SK-N-SH (cell line): ENCODE results near the gene FYTTD1. TPM values are rescaled to one million over a fixed set of nuclear protein-coding genes. Genes with fewer than 3 reads are reported as not detected.

ENCODE experiments used
- CTCF ChIA-PET: fragments of 300-600, 350-600 bp; formaldehyde crosslinking; extraction: SDS; loops from one replicate; lab custom pipeline; 2021; lab: Yijun Ruan, JAX
- POLR2A ChIA-PET: fragments of 350-600 bp; sonication (Branson Sonifier 250); formaldehyde crosslinking; extraction: SDS; loops from one replicate; lab custom pipeline; 2020; ENCODE audit warnings: antibody characterized with exemption, inconsistent platforms; lab: Yijun Ruan, JAX
- DNase-seq: peaks from one replicate; pipeline ENCODE4 v3.0.0; 2012
- H2AFZ ChIP-seq: fragments of 200-600 bp; sonication (generic); 2 replicates; pipeline ENCODE4 v1.8.1; 2016; ENCODE audit warnings: antibody characterized with exemption, mild to moderate bottlenecking, low read depth
- H3F3A ChIP-seq: fragments of 200-600 bp; sonication (generic); replicated peaks from 2 replicates; pipeline ENCODE3; 2016; ENCODE audit warnings: antibody characterized with exemption, mild to moderate bottlenecking; ENCODE audit not compliant: insufficient read depth
- H3K27ac ChIP-seq, 2 experiments: fragments of 200-500 bp in 1 of 2; fragments of 200-600 bp in 1 of 2; sonication (Bioruptor generic) in 1 of 2; sonication (generic), shearing (Covaris generic) in 1 of 2; 2 replicates each; pipeline versions ENCODE4 v1.5.1 to v1.6.1; 2014 to 2016; ENCODE audit warnings: low read depth in 2 of 2, inconsistent platforms in 1 of 2, low read length in 1 of 2, mild to moderate bottlenecking in 1 of 2, mixed read lengths in 1 of 2
- H3K27me3 ChIP-seq: fragments of 200-600 bp; sonication (generic), shearing (Covaris generic); 2 replicates; pipeline ENCODE4 v1.6.1; 2016; ENCODE audit warnings: mixed run types; ENCODE audit not compliant: insufficient read depth
- H3K36me3 ChIP-seq, 2 experiments: fragments of 200-500 bp in 1 of 2; fragments of 200-600 bp in 1 of 2; sonication (Bioruptor generic) in 1 of 2; sonication (generic) in 1 of 2; replicated peaks in 1 of 2; 2 replicates each; pipeline versions ENCODE3 to v1.5.1; 2014 to 2016; ENCODE audit warnings: low read length in 1 of 2, mild to moderate bottlenecking in 1 of 2; ENCODE audit not compliant: insufficient read depth in 2 of 2, control insufficient read depth in 1 of 2
- H3K4me1 ChIP-seq, 2 experiments: fragments of 200-500 bp in 1 of 2; fragments of 200-600 bp in 1 of 2; sonication (Bioruptor generic) in 1 of 2; sonication (generic), shearing (Covaris generic) in 1 of 2; 2 replicates each; pipeline versions ENCODE4 v1.5.1 to v1.6.1; 2014 to 2016; ENCODE audit warnings: low read depth in 1 of 2, low read length in 1 of 2, mixed run types in 1 of 2; ENCODE audit not compliant: insufficient read depth in 2 of 2, control insufficient read depth in 1 of 2
- H3K4me2 ChIP-seq: fragments of 200-600 bp; sonication (generic), shearing (Covaris generic); 2 replicates; pipeline ENCODE4 v1.6.1; 2017; ENCODE audit warnings: mixed run types
- H3K4me3 ChIP-seq, 2 experiments: fragments of 200-500 bp in 1 of 2; fragments of 200-600 bp in 1 of 2; sonication (Bioruptor generic) in 1 of 2; sonication (generic), shearing (Covaris generic) in 1 of 2; 2 replicates each; pipeline versions ENCODE4 v1.5.1 to v1.8.1; 2014 to 2016; ENCODE audit warnings: low read depth in 2 of 2, inconsistent platforms in 1 of 2, low read length in 1 of 2, mild to moderate bottlenecking in 1 of 2, mixed read lengths in 1 of 2, moderate library complexity in 1 of 2
- H3K79me2 ChIP-seq: fragments of 200-600 bp; sonication (generic); 2 replicates; pipeline ENCODE4 v1.8.1; 2017; ENCODE audit warnings: mild to moderate bottlenecking; ENCODE audit not compliant: insufficient read depth
- H3K9ac ChIP-seq: fragments of 200-600 bp; sonication (generic); 2 replicates; pipeline ENCODE4 v1.6.1; 2017; ENCODE audit warnings: mixed run types
- H3K9me2 ChIP-seq: fragments of 200-600 bp; sonication (generic); 2 replicates; pipeline ENCODE4 v1.6.1; 2017; ENCODE audit warnings: mixed run types
- H3K9me3 ChIP-seq: fragments of 200-600 bp; sonication (generic); 2 replicates; pipeline ENCODE4 v1.6.1; 2017; ENCODE audit warnings: mixed run types, mild to moderate bottlenecking, moderate library complexity
- H4K20me1 ChIP-seq: fragments of 200-600 bp; sonication (generic); 2 replicates; pipeline ENCODE4 v1.6.1; 2017; ENCODE audit warnings: mild to moderate bottlenecking, mixed run types; ENCODE audit not compliant: insufficient read depth
- CTCF ChIP-seq: fragments of 200-600 bp; sonication (generic); IDR thresholded peaks from 2 replicates; pipeline ENCODE4 v1.6.1; 2017; ENCODE audit warnings: antibody characterized with exemption, mild to moderate bottlenecking, moderate library complexity
- ELF1 ChIP-seq: IDR thresholded peaks from 2 replicates; pipeline ENCODE4 v1.4.0; 2012
- EP300 ChIP-seq, 2 experiments: IDR thresholded peaks; 2 replicates each; pipeline versions ENCODE4 v1.4.0 to v1.6.1; 2012; ENCODE audit warnings: borderline replicate concordance in 1 of 2, low read depth in 1 of 2, low read length in 1 of 2
- GABPA ChIP-seq: IDR thresholded peaks from 2 replicates; pipeline ENCODE4 v1.4.0; 2012; ENCODE audit warnings: low read depth, mild to moderate bottlenecking
- IRF3 ChIP-seq: fragments of 150-350 bp; IDR thresholded peaks from 2 replicates; pipeline ENCODE4 v1.6.1; 2016; ENCODE audit warnings: mild to moderate bottlenecking, low read depth, low read length
- JUND ChIP-seq: IDR thresholded peaks from 2 replicates; pipeline ENCODE4 v1.4.0; 2012
- MAX ChIP-seq: IDR thresholded peaks from 2 replicates; pipeline ENCODE4 v1.4.0; 2012; ENCODE audit warnings: low read depth
- NFIC ChIP-seq: IDR thresholded peaks from 2 replicates; pipeline ENCODE4 v1.4.0; 2012; ENCODE audit warnings: borderline replicate concordance
- NRF1 ChIP-seq: IDR thresholded peaks from 2 replicates; pipeline ENCODE4 v1.6.1; 2012; ENCODE audit warnings: low read depth, mild to moderate bottlenecking, low read length
- RAD21 ChIP-seq: IDR thresholded peaks from 2 replicates; pipeline ENCODE4 v1.6.1; 2012; ENCODE audit warnings: mild to moderate bottlenecking, low read length
- REST ChIP-seq: IDR thresholded peaks from 2 replicates; pipeline ENCODE4 v1.6.1; 2012; ENCODE audit warnings: mild to moderate bottlenecking, low read depth, low read length, moderate library complexity
- RFX5 ChIP-seq: IDR thresholded peaks from 2 replicates; pipeline ENCODE4 v1.6.1; 2012; ENCODE audit warnings: mild to moderate bottlenecking, improper control_type of control experiment, low read length
- SIN3A ChIP-seq: IDR thresholded peaks from 2 replicates; pipeline ENCODE4 v1.6.1; 2012; ENCODE audit warnings: low read depth, mild to moderate bottlenecking, low read length, moderate library complexity, borderline replicate concordance
- SMC3 ChIP-seq: IDR thresholded peaks from 2 replicates; pipeline ENCODE4 v1.6.1; 2012; ENCODE audit warnings: low read depth, low read length, improper control_type of control experiment
- TCF12 ChIP-seq: IDR thresholded peaks from 2 replicates; pipeline ENCODE4 v1.4.0; 2012
- TEAD4 ChIP-seq: IDR thresholded peaks from 2 replicates; pipeline ENCODE4 v1.4.0; 2012; ENCODE audit warnings: mild to moderate bottlenecking, borderline replicate concordance; ENCODE audit not compliant: insufficient read depth
- YY1 ChIP-seq: IDR thresholded peaks from 2 replicates; pipeline ENCODE4 v1.4.0; 2012; ENCODE audit warnings: low read depth, mild to moderate bottlenecking
- whole genome bisulfite sequencing: methylation state at CpG from one replicate; pipeline ENCODE4 v1.1.6; 2017; ENCODE audit warnings: low lambda C conversion rate; 5-methylcytosine and 5-hydroxymethylcytosine counted together
- polyA plus RNA-seq, 3 experiments: library from polyadenylated mRNA; depleted of rRNA; stranded (reverse); fragments of >200 nt; gene quantifications; 2 replicates each; pipeline ENCODE4 v1.2.3, GENCODE V29; 2012
- TF ChIP-seq, protein P1 (sequence below): IDR thresholded peaks from 2 replicates; pipeline ENCODE4 v1.4.0; 2012; ENCODE audit warnings: low read depth, borderline replicate concordance

Gene FYTTD1
- polyA plus RNA-seq, 1 of the 3 experiments (the other 2 are of a cell fraction): 14.7 TPM

DNA sequence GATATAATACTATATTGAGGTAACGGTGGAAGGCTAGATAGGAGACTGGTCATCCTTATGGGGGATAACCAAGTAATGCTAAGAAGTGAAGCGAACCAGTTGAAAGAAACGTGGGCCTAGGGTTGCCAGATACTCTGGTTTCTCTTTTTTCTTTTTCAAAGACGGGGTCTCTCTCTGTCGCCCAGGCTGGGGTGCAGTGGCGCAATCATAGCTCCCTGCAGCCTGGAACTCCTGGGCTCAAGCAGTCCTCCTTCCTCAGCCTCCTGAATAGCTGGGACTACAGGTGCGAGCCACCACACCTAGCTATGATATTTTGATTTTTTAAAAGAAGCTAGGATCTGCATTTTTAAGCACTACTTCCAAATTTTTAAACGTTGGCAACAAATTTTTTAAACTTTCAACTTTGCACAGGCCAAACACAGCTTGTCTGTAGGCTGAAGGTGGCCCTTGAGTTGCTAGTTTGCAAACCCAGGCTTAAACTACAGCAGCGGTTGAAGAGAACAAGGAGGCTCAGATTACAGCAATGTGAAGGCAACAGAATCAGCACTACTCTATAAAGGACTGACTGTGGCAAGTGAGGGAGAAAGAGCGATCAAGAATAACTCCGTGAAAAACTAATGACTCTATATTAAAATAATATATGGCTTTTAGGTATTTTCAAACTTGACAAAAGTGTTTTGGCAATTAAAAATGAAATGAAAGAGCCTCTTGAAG is 11.8 kb upstream of the FYTTD1 start:
- ChIA-PET CTCF (interaction anchor here (0.9 kb wide), 1 partner anchor 11 kb away, joined by 3 read pairs; the partner anchor contains the start of gene FYTTD1), POLR2A (interaction anchor here (0.6 kb wide), 1 partner anchor 11 kb away, joined by 3 read pairs; no protein-coding TSS in a partner anchor)
- no peaks in the 10 kb centered on the region for H4K20me1 ChIP-seq
- H3K9ac ChIP-seq: peak overlapping the region; percentile 79; the same call in 1 of the 2 replicates
- no peaks in the 10 kb centered on the region for H3K36me3 ChIP-seq
- peak overlapping the region; percentile 70 to 99 for H3K4me3 ChIP-seq
- H3K9me3 ChIP-seq: no peaks in the 10 kb centered on the region
- no peak for TF ChIP-seq TCF12
- no peak for TF ChIP-seq YY1
- no peak for TF ChIP-seq TEAD4
- no peak for TF ChIP-seq JUND
- no peak for TF ChIP-seq MAX
- TF ChIP-seq NFIC: no peak
- TF ChIP-seq, protein P1, sequence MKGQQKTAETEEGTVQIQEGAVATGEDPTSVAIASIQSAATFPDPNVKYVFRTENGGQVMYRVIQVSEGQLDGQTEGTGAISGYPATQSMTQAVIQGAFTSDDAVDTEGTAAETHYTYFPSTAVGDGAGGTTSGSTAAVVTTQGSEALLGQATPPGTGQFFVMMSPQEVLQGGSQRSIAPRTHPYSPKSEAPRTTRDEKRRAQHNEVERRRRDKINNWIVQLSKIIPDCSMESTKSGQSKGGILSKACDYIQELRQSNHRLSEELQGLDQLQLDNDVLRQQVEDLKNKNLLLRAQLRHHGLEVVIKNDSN: no peak
- TF ChIP-seq RAD21: no peak
- no peak for TF ChIP-seq GABPA
- TF ChIP-seq SIN3A: no peak
- no peak for TF ChIP-seq IRF3
- no peak for TF ChIP-seq REST
- no peak for TF ChIP-seq SMC3
- no peak for TF ChIP-seq ELF1
- no peak for TF ChIP-seq NRF1
- TF ChIP-seq CTCF: no peak
- no peak for TF ChIP-seq EP300 (IDR thresholded peaks at IDR 0.05; ENCODE audit: borderline replicate concordance in 1 of 2, low read depth in 1 of 2, low read length in 1 of 2)
- TF ChIP-seq RFX5: no peak
- H3K4me2 ChIP-seq: peak overlapping the region; percentile 95
- H3K4me1 ChIP-seq: peaks cover 0 to 10% of the 10 kb centered on the region in 2 experiments; a peak in 1 of 4 replicates
- WGBS: 68% methylated on average over 11 of the region's 11 CpGs
- H3K9me2 ChIP-seq: no peaks in the 10 kb centered on the region
- no peaks in the 10 kb centered on the region for H3K27me3 ChIP-seq
- H3K79me2 ChIP-seq: peaks cover 30% of the 10 kb centered on the region
- peak overlapping the region in 1 of 2 experiments; percentile 73; a peak in 1 of 4 replicates for H3K27ac ChIP-seq
- no peak for DNase-seq
- H3F3A ChIP-seq: peaks cover 4% of the 10 kb centered on the region
- H2AFZ ChIP-seq: peak overlapping the region; percentile 100
